HCT116 (cell line): ENCODE measurements around the gene DENND5B. TPM values are rescaled to one million over a fixed set of nuclear protein-coding genes. Genes with fewer than 3 reads are reported as not detected.

Experiments used
- ATAC-seq: fragments of 200-7000 bp; cut with Tn5 transposase; 2 replicates; pipeline ENCODE4 v1.9.1; 2020; ENCODE audit warnings: mild to moderate bottlenecking, moderate library complexity
- BruUV-seq: library from RNA; stranded (reverse); fragments of 400-500 nt; replicated peaks from 2 replicates; lab custom pipeline; 2021; lab: Mats Ljungman, UMichigan
- CTCF ChIA-PET: fragments of 300-600 bp; sonication (Branson Sonifier 250); formaldehyde crosslinking; loops from one replicate; lab custom pipeline; 2021; ENCODE audit warnings: antibody characterized with exemption; lab: Charles Lee
- POLR2A ChIA-PET: fragments of 300-600, 350-600 bp; sonication (Branson Sonifier 250); formaldehyde crosslinking; loops from one replicate; lab custom pipeline; 2021; ENCODE audit warnings: antibody characterized with exemption; lab: Charles Lee
- RAD21 ChIA-PET, 2 experiments: fragments of 300-600 bp; sonication (Branson Sonifier 250); formaldehyde crosslinking; loops; one replicate each; lab custom pipeline; 2023; ENCODE audit warnings: low total read pairs in 2 of 2; ENCODE audit not compliant: uncharacterized antibody in 2 of 2, unreplicated experiment in 2 of 2, low non-redundant PET in 1 of 2; lab: Charles Lee
- DNase-seq: peaks from one replicate; pipeline ENCODE4 v3.0.0-alpha.2; 2010; ENCODE audit warnings: low read depth, low spot score
- H2AFZ ChIP-seq: fragments of 200-600 bp; shearing (Covaris generic), sonication (generic); 2 replicates; pipeline ENCODE4 v1.6.1; 2017; ENCODE audit warnings: low read depth, mixed run types, mixed read lengths, antibody characterized with exemption, low read length; ENCODE audit not compliant: poor library complexity, severe bottlenecking
- H3K27ac ChIP-seq: 2 replicates; pipeline ENCODE4 v1.5.1; 2012; ENCODE audit warnings: low read depth, low read length
- H3K27me3 ChIP-seq: fragments of 200-600 bp; sonication (generic); 2 replicates; pipeline ENCODE4 v1.6.1; 2016; ENCODE audit warnings: mixed run types, low read length, mixed read lengths; ENCODE audit not compliant: insufficient read depth
- H3K36me3 ChIP-seq, 2 experiments: fragments of 200-500 bp in 1 of 2; fragments of 200-600 bp in 1 of 2; sonication (Bioruptor generic) in 1 of 2; sonication (generic) in 1 of 2; 2 replicates each; pipeline versions ENCODE4 v1.5.1 to v1.6.1; 2014 to 2016; ENCODE audit warnings: low read length in 2 of 2, inconsistent platforms in 1 of 2, mixed read lengths in 1 of 2, mixed run types in 1 of 2; ENCODE audit not compliant: insufficient read depth in 2 of 2, control insufficient read depth in 1 of 2
- H3K4me1 ChIP-seq, 2 experiments: fragments of 200-600 bp in 1 of 2; sonication (generic) in 1 of 2; 2 replicates each; pipeline versions ENCODE4 v1.5.1 to v1.6.1; 2012 to 2017; ENCODE audit warnings: low read length in 2 of 2, inconsistent platforms in 1 of 2, mild to moderate bottlenecking in 1 of 2, mixed read lengths in 1 of 2, mixed run types in 1 of 2, moderate library complexity in 1 of 2; ENCODE audit not compliant: insufficient read depth in 2 of 2, control insufficient read depth in 1 of 2
- H3K4me2 ChIP-seq: fragments of 200-600 bp; sonication (generic); 2 replicates; pipeline ENCODE4 v1.6.1; 2017; ENCODE audit warnings: mixed run types, low read length, mixed read lengths
- H3K4me3 ChIP-seq, 2 experiments: fragments of 200-600 bp in 1 of 2; sonication (generic) in 1 of 2; replicated peaks in 1 of 2; 2 replicates each; pipeline ENCODE4 v1.5.1; 2011 to 2016; ENCODE audit warnings: low read length in 2 of 2, control low read depth in 1 of 2, low read depth in 1 of 2, mild to moderate bottlenecking in 1 of 2, mixed read lengths in 1 of 2, mixed run types in 1 of 2
- H3K79me2 ChIP-seq: fragments of 200-600 bp; sonication (generic); 2 replicates; pipeline ENCODE4 v1.6.1; 2017; ENCODE audit warnings: mild to moderate bottlenecking, mixed run types, low read length, moderate library complexity, mixed read lengths; ENCODE audit not compliant: insufficient read depth
- H3K9ac ChIP-seq: fragments of 200-600 bp; sonication (generic); 2 replicates; pipeline ENCODE4 v1.6.1; 2016; ENCODE audit warnings: low read length, mixed read lengths
- H3K9me2 ChIP-seq: fragments of 200-600 bp; sonication (generic), shearing (Covaris generic); 2 replicates; pipeline ENCODE4 v1.6.1; 2017; ENCODE audit warnings: mixed run types, mild to moderate bottlenecking, moderate library complexity; ENCODE audit not compliant: insufficient read depth
- H3K9me3 ChIP-seq, 2 experiments: fragments of 200-500 bp in 1 of 2; fragments of 200-600 bp in 1 of 2; sonication (Bioruptor generic) in 1 of 2; sonication (generic) in 1 of 2; 2 replicates each; pipeline ENCODE4 v1.6.1; 2014 to 2017; ENCODE audit warnings: low read length in 2 of 2, mixed read lengths in 2 of 2, inconsistent platforms in 1 of 2, low read depth in 1 of 2, mild to moderate bottlenecking in 1 of 2, mixed run types in 1 of 2, moderate library complexity in 1 of 2; ENCODE audit not compliant: control insufficient read depth in 1 of 2, insufficient read depth in 1 of 2
- H4K20me1 ChIP-seq: fragments of 200-600 bp; sonication (generic), shearing (Covaris generic); 2 replicates; pipeline ENCODE4 v1.6.1; 2017; ENCODE audit warnings: mixed run types, mild to moderate bottlenecking, moderate library complexity; ENCODE audit not compliant: insufficient read depth
- CBX3 ChIP-seq: IDR thresholded peaks from 2 replicates; pipeline ENCODE4 v1.6.1; 2012; ENCODE audit warnings: low read depth
- CEBPB ChIP-seq: IDR thresholded peaks from 2 replicates; pipeline ENCODE4 v1.6.1; 2012; ENCODE audit warnings: low read depth
- EGR1 ChIP-seq: IDR thresholded peaks from 2 replicates; pipeline ENCODE4 v1.6.1; 2012; ENCODE audit warnings: low read depth
- FOSL1 ChIP-seq: IDR thresholded peaks from 2 replicates; pipeline ENCODE4 v1.6.1; 2012; ENCODE audit warnings: low read depth
- JUND ChIP-seq: IDR thresholded peaks from 2 replicates; pipeline ENCODE4 v1.6.1; 2012
- POLR2A ChIP-seq: IDR thresholded peaks from 2 replicates; pipeline ENCODE4 v1.7.0; 2011; ENCODE audit warnings: borderline replicate concordance; ENCODE audit not compliant: insufficient read depth, insufficient read length; ENCODE audit errors: extremely low read depth
- POLR2AphosphoS5 ChIP-seq: IDR thresholded peaks from 2 replicates; pipeline ENCODE4 v1.6.1; 2011; ENCODE audit warnings: mild to moderate bottlenecking, low read depth, low read length, moderate library complexity
- RAD21 ChIP-seq: IDR thresholded peaks from 2 replicates; pipeline ENCODE4 v1.6.1; 2012; ENCODE audit warnings: low read depth, mild to moderate bottlenecking
- SIN3A ChIP-seq: IDR thresholded peaks from 2 replicates; pipeline ENCODE4 v1.6.1; 2012; ENCODE audit warnings: low read depth
- SRF ChIP-seq: IDR thresholded peaks from 2 replicates; pipeline ENCODE4 v1.6.1; 2012; ENCODE audit warnings: low read depth
- YY1 ChIP-seq: IDR thresholded peaks from 2 replicates; pipeline ENCODE4 v1.6.1; 2011; ENCODE audit warnings: low read length, low read depth, moderate library complexity, mild to moderate bottlenecking; ENCODE audit not compliant: insufficient replicate concordance; ENCODE audit errors: extremely low read depth
- ZFX ChIP-seq: fragments of 450-650 bp; IDR thresholded peaks from 2 replicates; pipeline ENCODE4 v1.6.1; 2017
- ZNF274 ChIP-seq: fragments of 200-500 bp; sonication (Bioruptor generic); IDR thresholded peaks from 2 replicates; pipeline ENCODE4 v1.6.1; 2014; ENCODE audit warnings: mild to moderate bottlenecking, low read depth, low read length, inconsistent platforms
- intact Hi-C: fragments of 100-400 bp; cut with micrococcal nuclease; formaldehyde crosslinking; loops from 2 replicates; pipeline ENCODE4 v1.10.0; 2022
- total RNA-seq: library from RNA; stranded (reverse); gene quantifications from one replicate; pipeline ENCODE4 v1.2.1, GENCODE V29; 2021; ENCODE audit not compliant: unreplicated experiment
- TF ChIP-seq, protein P1 (sequence below): IDR thresholded peaks from 2 replicates; pipeline ENCODE4 v1.6.1; 2012
- TF ChIP-seq, protein P2 (sequence below): IDR thresholded peaks from 2 replicates; pipeline ENCODE4 v1.6.1; 2011; ENCODE audit warnings: mild to moderate bottlenecking, low read length, moderate library complexity; ENCODE audit not compliant: insufficient replicate concordance; ENCODE audit errors: extremely low read depth

The DENND5B gene
- total RNA-seq, 1 experiment from 2014 or later, result 19.2 TPM

DNA sequence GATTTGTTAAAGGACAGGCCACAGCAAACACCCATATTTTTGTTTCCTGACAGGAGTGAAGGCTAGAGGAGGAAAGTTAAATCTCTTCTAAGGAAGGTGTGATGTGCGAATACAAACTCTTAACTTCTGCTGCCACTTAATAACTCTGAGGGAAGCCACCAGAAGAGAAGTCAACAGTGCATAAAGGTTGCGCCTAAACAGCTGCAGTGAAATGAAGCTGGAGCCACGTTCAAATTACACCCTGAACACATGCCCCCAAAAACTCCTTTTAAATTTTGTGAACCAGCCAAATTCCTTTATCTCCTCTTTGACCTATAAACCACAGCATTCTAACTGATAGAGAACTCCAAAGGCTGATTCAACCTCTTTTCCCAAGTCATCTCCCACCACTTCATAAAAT lies 22.4 kb downstream of the DENND5B start (continued):
- TF ChIP-seq YY1 (no peak), POLR2AphosphoS5 (no peak), EGR1 (no peak), CEBPB (no peak)
- TF ChIP-seq, protein P1, sequence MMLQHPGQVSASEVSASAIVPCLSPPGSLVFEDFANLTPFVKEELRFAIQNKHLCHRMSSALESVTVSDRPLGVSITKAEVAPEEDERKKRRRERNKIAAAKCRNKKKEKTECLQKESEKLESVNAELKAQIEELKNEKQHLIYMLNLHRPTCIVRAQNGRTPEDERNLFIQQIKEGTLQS, result no peak

DNA sequence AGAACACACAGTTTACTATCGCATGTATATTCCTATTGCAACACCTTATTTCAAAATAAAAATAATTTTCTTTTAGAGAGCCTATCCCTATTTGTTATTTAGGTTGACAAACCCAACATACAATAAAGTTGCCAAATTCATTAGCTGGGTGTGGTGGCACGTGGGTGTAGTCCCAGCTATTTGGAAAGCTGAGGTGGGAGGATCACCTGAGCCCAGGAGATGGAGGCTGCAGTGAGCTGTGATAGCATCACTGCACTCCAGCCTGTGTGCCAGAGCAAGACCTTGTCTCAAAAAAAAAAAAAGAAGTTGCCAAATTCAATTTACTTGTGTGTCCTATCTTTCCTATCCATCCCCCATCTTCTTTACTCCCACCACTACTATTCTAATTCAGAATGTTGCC lies 23.9 kb downstream of the DENND5B start:
- DNase-seq, result no peak
- no peak for ATAC-seq
- no peaks in the 10 kb centered on the region for H3K27me3 ChIP-seq
- no peaks in the 10 kb centered on the region for H3K9me3 ChIP-seq
- POLR2A ChIA-PET, result no interaction called here
- no TSS peak for BruUV-seq
- H3K4me2 ChIP-seq, result no peak overlapping the region
- no peak overlapping the region for H3K4me3 ChIP-seq
- TF ChIP-seq YY1 (no peak), FOSL1 (no peak), SIN3A (no peak)
- TF ChIP-seq, protein P1, result no peak
- TF ChIP-seq, all 23 proteins: peak for 0
- Histone ChIP-seq H3K36me3 (no peaks in the 10 kb centered on the region), H3K9ac (no peak overlapping the region), H3K4me1 (peaks cover 5 to 36% of the 10 kb centered on the region in 2 experiments; a peak in 3 of 4 replicates), H2AFZ (no peak overlapping the region), H4K20me1 (no peaks in the 10 kb centered on the region), H3K79me2 (peaks cover 21% of the 10 kb centered on the region), H3K27ac (no peak overlapping the region), H3K9me2 (no peaks in the 10 kb centered on the region)
- CTCF ChIA-PET, result no interaction called here
- RAD21 ChIA-PET, result no interaction called here
- intact Hi-C loops, result no loop called here

DNA sequence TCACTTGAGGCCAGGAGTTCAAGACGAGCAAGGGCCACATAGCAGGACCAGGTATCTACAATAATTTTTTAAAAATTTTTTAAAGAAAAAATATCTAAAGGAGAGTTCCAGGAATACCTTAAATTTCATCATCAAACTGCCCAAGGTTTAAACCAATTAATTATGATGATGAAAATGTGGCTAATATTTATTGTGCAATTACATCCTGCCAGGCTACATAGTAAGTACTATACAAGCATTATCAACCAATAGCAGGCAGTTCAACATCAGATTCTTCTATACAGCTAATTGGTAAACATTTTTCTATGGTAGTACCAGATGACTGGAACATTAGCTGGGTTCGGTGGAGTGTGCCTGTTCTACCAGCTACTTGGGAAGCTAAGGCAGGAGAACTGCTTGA lies 24.4 kb downstream of the DENND5B start:
- no peak overlapping the region for H3K27ac ChIP-seq
- no peaks in the 10 kb centered on the region for H3K9me3 ChIP-seq
- no peak for DNase-seq
- intact Hi-C loops, result no loop called here
- H3K36me3 ChIP-seq, result no peaks in the 10 kb centered on the region
- RAD21 ChIA-PET, result no interaction called here
- H4K20me1 ChIP-seq, result no peaks in the 10 kb centered on the region
- H3K27me3 ChIP-seq, result no peaks in the 10 kb centered on the region
- H3K9ac ChIP-seq, result no peak overlapping the region
- H3K4me2 ChIP-seq, result no peak overlapping the region
- H3K4me1 ChIP-seq, result peaks cover 5 to 36% of the 10 kb centered on the region in 2 experiments; a peak in 3 of 4 replicates
- CTCF ChIA-PET, result no interaction called here
- no TSS peak for BruUV-seq
- no peaks in the 10 kb centered on the region for H3K9me2 ChIP-seq
- H3K79me2 ChIP-seq, result peaks cover 26% of the 10 kb centered on the region
- no peak overlapping the region for H2AFZ ChIP-seq
- ATAC-seq, result no peak
- H3K4me3 ChIP-seq, result no peak overlapping the region
- POLR2A ChIA-PET, result no interaction called here
- TF ChIP-seq ZNF274 (no peak), POLR2AphosphoS5 (no peak), JUND (no peak), YY1 (no peak), SRF (no peak), ZFX (no peak), RAD21 (no peak), CBX3 (no peak), POLR2A (no peak)
- TF ChIP-seq, protein P1, result no peak
- TF ChIP-seq, protein P2, sequence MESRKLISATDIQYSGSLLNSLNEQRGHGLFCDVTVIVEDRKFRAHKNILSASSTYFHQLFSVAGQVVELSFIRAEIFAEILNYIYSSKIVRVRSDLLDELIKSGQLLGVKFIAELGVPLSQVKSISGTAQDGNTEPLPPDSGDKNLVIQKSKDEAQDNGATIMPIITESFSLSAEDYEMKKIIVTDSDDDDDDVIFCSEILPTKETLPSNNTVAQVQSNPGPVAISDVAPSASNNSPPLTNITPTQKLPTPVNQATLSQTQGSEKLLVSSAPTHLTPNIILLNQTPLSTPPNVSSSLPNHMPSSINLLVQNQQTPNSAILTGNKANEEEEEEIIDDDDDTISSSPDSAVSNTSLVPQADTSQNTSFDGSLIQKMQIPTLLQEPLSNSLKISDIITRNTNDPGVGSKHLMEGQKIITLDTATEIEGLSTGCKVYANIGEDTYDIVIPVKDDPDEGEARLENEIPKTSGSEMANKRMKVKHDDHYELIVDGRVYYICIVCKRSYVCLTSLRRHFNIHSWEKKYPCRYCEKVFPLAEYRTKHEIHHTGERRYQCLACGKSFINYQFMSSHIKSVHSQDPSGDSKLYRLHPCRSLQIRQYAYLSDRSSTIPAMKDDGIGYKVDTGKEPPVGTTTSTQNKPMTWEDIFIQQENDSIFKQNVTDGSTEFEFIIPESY, result no peak
